HEK293 (cell line): ENCODE data around the gene RHBG.

Experiments
- ZNF184 ChIP-seq: fragments of 450-650 bp; IDR thresholded peaks from 2 replicates; pipeline ENCODE4 v1.5.1; 2018; ENCODE audit warnings: missing biosample characterization, mild to moderate bottlenecking, missing genetic modification characterization
- TF ChIP-seq, protein P1 (sequence below): fragments of 450-650 bp; formaldehyde crosslinking; IDR thresholded peaks from 2 replicates; pipeline ENCODE4 v1.5.1; 2016; ENCODE audit warnings: missing biosample characterization, missing genetic modification characterization

DNA sequence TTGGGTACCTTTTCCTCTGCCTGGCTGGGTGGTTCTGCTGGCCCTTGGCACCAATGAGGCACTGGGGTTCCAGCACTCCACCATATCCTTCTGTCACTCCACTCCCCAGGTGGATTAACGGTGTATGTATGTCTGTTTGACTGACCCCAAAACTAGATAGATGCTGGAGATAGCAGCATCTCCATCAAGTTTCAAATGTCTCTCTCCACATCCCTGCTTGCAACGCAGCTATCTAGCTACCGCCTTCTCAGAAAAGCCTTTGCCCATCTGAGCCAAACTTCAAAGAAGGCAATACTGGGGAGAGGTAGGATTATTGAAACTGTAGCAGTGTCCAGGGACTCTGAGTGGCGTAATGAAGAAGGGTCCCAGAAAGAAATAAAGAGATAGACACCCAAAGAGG is 64.0 kb downstream of the RHBG start:
- TF ChIP-seq, protein P1, sequence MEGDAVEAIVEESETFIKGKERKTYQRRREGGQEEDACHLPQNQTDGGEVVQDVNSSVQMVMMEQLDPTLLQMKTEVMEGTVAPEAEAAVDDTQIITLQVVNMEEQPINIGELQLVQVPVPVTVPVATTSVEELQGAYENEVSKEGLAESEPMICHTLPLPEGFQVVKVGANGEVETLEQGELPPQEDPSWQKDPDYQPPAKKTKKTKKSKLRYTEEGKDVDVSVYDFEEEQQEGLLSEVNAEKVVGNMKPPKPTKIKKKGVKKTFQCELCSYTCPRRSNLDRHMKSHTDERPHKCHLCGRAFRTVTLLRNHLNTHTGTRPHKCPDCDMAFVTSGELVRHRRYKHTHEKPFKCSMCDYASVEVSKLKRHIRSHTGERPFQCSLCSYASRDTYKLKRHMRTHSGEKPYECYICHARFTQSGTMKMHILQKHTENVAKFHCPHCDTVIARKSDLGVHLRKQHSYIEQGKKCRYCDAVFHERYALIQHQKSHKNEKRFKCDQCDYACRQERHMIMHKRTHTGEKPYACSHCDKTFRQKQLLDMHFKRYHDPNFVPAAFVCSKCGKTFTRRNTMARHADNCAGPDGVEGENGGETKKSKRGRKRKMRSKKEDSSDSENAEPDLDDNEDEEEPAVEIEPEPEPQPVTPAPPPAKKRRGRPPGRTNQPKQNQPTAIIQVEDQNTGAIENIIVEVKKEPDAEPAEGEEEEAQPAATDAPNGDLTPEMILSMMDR: no peak
- TF ChIP-seq ZNF184 (tag by site-specific recombination): no peak
